GM21786 (cell line): ENCODE results near the gene IL16.
"Not testable (repeated sequence)": the region's sequence is repeated elsewhere in the genome, so short reads cannot be mapped to it uniquely, and the experiment has no call there.

Source experiments
- ATAC-seq: cut with Tn5 transposase; IDR thresholded peaks from one replicate; pipeline ENCODE4 v1.9.1; 2021; ENCODE audit not compliant: unreplicated experiment

Gene IL16

GRCh38 chr15:81196576-81197254 lies at the start of gene IL16:
IL16 (plus strand) TSS chr15:81196879; CDS start chr15:81225400, 28,521 bp downstream.
- no peak for ATAC-seq

GRCh38 chr15:81151389-81151788 lies 45.3 kb upstream of the IL16 start:
- no peak for ATAC-seq

GRCh38 chr15:81152339-81152738 lies 44.3 kb upstream of the IL16 start:
- ATAC-seq: no peak

DNA sequence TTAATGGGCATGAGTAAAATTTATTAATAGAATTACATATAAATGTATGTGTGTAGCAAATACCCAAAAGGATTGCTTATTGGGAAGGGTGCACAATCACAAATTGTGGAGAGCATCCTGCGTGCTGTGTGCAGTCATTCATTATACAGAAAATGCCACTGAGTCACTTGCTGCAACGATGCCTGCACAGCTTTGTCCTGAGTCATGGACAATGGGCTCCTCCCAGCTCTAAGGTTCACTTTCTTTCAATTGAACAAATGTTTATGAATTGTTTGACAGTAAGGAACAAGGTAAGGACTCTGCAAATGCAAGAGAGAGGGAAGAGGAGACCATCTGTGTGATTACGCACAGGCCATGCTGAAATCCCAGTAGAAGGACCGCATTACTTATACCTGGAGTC lies 43.9 kb upstream of the IL16 start:
- no peak for ATAC-seq

- no peak for ATAC-seq
Measured at GRCh38 chr15:81155375-81156218, 41.1 kb upstream of the IL16 start.

DNA sequence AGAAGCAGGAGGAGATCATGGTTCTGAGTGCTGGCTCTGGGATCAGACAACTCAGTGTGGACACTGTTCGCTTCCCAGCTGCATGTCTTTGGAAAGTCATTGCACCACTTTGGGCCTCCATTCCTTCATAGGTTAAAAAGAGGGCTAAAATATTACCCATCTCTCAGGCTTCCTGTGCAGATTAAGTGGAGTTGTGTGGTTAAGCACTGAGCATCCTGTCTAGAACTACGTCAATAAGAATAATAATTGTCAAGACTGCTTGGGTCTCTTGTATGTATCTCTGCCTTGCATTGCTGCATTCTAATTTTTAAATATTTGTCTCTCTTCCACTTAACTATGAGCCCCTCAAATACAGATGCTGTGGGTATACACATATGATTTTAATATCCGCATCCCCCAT lies 40.4 kb upstream of the IL16 start:
- ATAC-seq: no peak

DNA sequence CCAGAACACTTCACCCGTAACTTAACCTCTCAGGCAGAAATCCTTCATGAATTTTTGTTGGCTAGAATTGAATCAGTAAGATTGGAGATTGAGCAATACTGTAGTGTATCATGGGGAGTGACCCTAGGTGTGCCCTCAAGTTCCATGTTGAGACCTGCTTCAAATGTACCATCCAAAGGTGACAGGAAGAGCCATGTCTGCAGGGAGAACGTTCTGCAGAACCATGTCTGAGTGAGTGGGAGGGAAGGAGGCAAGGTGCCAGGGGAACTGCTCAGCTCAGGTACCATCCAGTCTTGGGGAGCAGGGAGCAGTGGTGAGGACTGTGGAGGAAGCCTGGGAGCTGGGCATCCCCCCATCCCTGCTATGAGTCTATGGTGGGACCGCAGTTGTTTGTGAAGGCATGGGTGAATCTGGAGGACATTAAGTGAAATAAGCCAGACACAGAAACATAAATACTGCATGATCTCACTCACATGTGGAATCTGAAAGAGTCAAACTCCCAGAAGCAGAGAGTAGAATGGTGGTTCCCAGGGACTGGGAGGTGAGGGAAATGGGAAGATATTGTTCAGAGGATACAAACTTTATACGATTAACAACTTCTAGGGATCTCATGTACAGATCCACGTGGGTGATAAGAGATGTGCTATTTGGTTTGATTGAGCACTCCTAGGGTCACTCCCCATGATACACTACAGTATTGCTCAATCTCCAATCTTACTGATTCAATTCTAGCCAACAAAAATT lies 39.3 kb upstream of the IL16 start:
- no peak for ATAC-seq

GRCh38 chr15:81157939-81158223 lies 38.8 kb upstream of the IL16 start:
- no peak for ATAC-seq

- not testable (repeated sequence) for ATAC-seq
Measured at GRCh38 chr15:81158561-81158960, 38.1 kb upstream of the IL16 start.

DNA sequence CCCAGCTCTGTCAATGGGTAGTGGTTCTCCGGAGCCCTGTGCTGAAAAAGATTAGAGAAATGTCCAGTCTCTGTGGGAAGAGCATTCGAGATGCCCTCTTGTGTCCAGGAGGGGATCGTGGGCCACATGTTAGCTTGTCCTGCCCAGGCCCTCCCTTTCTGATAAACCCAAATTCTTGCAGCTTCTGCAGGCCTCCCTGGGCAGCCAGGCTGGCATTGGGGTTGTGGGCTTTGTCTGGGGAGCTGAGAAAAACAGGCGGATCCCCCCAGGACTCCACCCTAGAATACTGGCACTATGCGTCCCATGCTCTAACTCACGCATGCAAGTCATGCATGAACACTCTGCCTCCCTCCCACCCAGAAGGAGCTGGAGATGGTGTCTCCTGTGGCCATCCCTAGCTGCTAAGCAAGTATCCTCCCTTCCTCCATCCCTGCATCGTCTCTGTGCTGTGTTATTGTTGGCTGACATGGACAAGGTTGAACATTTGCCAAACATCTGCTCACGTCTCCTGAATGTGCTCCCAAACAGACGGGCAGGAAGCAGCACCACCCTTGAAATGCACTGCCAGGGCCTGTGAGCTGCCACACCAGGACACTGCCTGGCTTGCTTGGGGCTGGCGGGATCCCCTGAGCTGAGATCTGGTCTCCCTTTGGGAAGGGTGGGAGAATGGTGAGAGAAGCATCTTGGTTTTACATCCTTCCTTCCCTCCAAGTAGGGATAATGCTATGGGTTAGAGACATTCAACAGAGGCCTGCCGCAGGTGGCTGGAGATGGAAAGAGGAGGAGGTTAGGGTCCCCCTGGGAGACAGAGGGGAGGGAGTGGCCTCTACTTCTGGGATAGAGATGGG lies 36.1 kb upstream of the IL16 start:
- no peak for ATAC-seq

DNA sequence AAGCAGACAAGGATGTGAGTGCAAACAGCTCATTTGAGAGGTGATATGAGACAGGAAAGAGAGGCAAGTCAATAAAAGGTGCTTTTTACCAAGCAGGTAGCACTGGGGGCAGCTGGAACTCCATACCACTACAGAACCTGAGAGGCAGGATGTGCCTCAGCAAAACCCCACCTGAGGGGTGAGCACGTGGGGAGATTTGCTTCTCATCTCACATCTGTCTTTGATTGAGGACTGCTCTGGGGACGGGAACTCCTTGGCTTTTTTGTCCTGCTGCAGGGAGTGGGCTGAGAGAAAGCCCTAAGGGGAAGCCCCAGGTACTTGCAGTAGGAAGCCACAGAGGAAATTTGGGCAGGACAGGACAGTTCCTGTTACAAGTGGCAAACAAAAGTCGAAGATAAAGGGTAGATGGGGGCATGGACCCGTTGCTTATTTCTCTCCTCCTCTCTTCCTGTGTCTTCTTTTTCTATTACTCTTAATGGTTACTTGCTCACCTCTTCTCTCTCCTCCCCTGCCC lies 35.5 kb upstream of the IL16 start:
- no peak for ATAC-seq

DNA sequence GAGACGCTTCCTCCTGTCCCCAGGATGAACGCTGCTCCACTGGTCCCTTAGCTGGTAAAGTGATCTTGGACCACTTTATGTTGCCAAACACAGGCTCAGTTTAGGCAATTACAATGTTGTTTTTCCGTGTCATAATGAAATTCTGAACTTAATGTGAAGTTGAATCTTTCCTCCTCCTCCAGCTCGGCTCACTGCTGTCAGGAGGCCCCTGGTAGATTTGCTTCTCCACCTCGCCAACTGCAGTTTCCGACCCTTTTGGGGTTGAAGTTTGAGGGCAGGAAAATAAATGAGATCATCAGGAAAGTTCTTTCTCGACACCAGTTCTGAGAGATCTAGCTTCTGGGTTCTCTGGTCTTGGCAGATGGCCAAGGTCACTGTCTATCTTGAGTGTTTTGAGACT lies 34.8 kb upstream of the IL16 start:
- no peak for ATAC-seq

DNA sequence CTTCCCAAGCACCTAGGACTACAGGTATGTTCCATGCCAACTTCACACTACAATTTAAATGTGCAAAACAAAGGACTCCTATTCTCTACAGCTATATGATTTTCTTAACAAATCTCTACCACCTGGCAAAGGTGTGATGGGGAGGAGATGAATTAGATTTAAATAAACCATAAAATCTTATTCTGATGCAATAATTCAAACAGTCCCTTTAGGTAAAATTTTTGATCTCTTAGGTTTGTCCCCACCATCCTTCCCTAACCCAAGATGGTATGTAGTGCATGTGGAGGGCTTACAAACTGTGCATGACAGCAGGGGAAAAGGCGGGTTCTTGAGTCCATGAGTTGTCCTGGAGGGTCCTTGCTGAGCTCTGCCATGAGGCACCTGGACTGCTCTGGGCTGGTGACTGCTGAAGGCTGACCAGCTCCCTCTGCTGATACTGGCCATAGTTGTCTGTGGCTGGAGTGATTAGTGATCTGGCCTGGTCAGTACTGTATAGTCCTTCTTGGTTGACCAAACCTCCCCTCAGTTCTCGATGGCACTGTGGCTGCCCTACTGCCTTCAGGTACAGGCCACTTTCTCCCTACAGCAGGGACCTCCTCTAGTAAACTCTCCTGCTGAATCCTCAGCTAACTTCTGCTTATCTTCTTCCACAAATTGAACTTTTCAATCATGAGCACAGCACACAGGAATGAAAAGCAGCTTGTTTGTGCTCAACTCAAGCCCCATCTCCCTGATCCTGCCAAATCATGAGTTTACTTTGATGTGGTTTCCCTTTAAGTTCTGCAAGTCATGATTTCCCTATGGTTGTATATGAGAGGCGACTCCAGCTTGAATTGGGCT lies 32.5 kb upstream of the IL16 start:
- ATAC-seq: no peak

- ATAC-seq: no peak
Measured at GRCh38 chr15:81165535-81165934, 31.1 kb upstream of the IL16 start.

DNA sequence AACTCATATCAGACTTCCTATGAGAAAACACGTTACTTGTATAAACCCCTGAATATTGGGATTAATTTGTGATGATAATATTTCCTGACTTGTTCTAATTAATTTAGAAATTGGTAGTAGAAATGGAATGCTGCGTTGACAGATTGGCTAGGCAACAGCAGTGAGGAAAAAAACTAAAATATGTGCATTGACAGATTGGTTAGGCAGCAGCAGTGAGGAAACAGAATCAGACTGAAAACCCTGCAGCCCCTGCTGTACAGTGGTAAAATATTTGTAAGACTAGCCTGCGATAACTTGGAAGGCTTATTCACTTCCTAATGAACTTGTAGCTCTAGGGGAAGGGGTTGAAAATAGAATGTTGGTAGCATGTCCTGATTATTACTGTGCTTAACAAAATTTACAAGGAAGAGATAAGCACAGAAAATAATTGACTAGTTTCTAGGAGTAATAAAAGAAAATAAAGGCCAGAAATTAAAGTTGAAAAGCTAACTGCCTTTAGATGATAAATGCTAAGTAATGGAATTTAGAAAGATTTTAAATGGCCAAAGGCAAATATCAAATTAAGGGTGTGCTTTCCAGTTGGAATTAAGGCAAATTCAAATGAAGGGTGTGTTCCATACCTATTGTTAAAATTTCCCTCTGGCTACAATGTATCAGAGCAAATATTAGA lies 29.9 kb upstream of the IL16 start:
- no peak for ATAC-seq

DNA sequence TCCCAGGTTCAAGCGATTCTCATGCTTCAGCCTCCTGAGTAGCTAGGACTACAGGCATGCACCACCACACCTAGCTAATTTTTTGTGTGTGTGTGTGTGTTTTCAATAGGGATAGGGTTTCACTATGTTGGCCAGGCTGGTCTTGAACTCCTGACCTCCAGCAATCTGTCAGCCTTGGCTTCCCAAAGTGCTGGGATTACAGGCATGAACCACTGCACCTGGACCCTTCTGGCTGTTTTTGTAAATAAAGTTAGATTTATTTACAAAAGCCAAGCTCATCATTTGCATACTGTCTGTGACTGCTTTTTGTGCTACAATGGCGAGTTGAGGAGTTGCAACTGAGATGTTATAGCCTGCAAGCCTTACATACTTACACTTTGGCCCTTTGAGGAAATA lies 28.6 kb upstream of the IL16 start:
- no peak for ATAC-seq

- no peak for ATAC-seq
Measured at GRCh38 chr15:81168644-81169043, 28.0 kb upstream of the IL16 start.

DNA sequence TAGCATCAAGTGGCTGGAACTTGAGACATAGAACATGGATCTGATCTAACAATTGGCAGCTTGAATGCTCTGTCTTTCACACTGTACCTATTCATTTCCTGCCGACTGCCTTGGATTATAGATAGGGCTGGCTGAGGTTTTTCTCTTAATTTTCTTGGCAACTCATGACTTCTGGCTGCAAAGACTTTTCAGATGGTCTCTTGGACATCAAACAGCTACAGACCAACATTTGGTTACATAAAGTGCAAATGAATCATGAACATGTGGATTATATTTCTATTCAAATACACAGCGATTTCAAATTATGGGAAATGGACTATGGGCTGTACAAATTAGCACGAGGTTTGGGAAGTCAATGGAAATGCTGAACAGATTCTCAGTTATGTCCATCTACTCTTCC lies 26.2 kb upstream of the IL16 start:
- ATAC-seq: no peak

- no peak for ATAC-seq
Measured at GRCh38 chr15:81171286-81171685, 25.4 kb upstream of the IL16 start.
